ENCODE results near the gene ELAC2.

The ELAC2 gene, protein sequence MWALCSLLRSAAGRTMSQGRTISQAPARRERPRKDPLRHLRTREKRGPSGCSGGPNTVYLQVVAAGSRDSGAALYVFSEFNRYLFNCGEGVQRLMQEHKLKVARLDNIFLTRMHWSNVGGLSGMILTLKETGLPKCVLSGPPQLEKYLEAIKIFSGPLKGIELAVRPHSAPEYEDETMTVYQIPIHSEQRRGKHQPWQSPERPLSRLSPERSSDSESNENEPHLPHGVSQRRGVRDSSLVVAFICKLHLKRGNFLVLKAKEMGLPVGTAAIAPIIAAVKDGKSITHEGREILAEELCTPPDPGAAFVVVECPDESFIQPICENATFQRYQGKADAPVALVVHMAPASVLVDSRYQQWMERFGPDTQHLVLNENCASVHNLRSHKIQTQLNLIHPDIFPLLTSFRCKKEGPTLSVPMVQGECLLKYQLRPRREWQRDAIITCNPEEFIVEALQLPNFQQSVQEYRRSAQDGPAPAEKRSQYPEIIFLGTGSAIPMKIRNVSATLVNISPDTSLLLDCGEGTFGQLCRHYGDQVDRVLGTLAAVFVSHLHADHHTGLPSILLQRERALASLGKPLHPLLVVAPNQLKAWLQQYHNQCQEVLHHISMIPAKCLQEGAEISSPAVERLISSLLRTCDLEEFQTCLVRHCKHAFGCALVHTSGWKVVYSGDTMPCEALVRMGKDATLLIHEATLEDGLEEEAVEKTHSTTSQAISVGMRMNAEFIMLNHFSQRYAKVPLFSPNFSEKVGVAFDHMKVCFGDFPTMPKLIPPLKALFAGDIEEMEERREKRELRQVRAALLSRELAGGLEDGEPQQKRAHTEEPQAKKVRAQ

GRCh38 chr17:13017655-13018459 is at the start of gene ELAC2:
ELAC2 (minus strand) TSS chr17:13018027; CDS start chr17:13017947, 80 bp downstream.
- DNase-seq = peak; percentile 97

- DNase-seq = no peak
Observed at GRCh38 chr17:13065032-13065431, 47.2 kb upstream of the ELAC2 start.

- DNase-seq = no peak
Observed at GRCh38 chr17:13055131-13055530, 37.3 kb upstream of the ELAC2 start.

DNA sequence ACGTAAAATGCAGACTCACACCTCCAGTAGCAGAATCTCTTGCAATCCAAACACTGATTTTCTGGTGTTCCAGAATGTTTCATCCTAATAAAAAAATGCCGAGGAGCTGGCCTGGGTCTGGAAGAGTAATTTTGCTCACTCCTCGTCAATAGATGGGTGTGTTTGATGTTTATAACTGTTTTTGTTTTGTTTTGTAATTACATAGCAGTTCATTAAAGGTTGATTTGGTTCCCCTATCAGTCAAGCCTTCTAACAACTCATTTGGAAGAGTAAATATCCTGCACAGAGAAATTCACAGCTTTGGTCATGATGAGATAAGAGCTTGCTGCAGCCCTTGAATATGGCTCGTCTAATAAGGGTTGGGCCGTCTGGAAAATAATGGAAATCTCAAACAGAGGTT is 36.8 kb upstream of the ELAC2 start:
- no peak for DNase-seq

DNA sequence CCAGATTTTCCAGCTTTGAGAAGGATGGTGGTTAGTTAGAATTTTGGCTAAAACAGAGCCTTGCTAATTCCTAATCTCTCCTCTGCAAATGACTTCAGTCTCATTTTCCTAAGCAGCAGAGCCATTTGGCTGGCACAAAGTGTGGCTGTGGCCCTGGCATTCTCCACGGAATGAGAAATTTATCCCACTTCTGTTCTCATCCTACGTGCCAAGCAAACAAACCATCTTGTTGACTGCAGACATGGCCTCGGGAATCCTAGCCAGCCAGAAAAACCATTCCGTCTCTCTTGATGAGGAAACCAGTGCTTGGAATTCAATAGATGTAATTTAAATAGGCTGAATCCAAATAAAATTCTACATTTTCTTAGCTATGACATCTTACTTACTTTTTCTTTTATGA is 34.1 kb upstream of the ELAC2 start:
- no peak for DNase-seq

DNA sequence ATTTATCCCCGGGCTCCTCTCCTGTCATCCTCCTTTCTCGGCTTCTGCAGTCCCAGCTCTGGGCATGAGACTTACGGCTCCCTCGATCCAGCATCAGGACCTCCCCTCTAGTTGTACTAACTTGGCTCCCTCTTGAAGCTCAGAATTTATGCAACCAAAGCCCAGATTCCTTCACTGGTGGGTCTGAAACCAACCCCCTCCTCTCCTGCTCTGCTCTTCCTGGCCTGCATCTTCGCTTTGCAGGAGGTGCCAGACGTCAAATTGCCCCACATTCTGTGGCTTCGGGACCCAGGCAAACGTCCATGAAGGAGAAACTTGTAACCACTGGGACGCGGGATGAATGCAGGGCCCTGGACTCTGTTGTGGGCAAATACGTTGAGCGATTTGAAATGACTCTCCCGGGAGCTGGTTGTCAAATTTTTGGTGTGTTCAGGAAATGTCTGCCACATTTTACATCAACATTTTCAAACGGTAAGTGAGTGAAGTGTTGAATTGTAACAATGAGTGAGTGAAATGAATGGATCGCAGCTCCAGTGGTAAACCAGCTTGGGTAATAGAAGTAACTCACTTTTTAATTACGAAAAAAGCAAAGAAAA is 29.3 kb upstream of the ELAC2 start:
- DNase-seq = no peak

DNA sequence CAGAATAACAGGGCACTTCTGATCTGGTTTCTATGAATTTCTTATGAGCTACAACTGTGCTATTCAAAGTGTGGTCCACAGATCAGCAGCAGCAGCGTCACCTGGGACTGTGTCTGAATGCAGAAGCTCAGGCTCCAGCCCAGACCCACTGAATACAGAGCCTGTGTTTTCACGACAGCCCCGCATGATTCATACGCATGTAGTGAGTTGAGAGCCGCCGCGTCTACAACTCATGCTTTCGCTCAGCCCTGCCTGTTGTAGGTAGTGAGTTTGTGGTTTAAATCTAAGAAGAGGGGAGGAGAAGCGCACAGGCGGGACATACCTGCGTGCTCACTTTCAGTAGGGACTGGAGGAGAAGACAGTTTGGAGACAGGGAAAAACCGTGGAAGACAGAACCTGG is 28.5 kb upstream of the ELAC2 start:
- no peak for DNase-seq

DNA sequence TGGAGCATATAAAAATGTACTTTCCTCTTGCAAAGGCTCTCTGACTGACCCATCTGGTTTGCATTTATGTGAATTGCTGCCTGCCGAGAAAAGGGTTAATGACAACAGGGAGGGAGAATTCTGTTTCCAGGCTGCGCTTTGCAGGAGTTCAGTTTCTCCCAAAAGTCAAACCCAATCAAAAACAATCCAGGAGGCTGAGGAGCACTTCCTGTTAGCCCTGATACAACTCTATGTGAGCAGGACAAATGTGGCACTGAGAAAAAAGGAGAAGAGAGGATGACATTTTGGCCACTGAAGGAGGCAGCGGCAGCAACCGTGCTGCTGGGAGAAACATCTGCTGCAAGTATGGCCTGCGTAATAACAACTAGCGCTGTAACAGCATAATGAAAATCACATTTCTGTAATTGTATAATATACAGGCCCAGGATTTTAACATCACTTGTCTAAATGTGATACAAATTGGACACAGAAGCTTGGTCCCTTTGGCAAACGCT is 26.8 kb upstream of the ELAC2 start:
- DNase-seq = no peak

DNA sequence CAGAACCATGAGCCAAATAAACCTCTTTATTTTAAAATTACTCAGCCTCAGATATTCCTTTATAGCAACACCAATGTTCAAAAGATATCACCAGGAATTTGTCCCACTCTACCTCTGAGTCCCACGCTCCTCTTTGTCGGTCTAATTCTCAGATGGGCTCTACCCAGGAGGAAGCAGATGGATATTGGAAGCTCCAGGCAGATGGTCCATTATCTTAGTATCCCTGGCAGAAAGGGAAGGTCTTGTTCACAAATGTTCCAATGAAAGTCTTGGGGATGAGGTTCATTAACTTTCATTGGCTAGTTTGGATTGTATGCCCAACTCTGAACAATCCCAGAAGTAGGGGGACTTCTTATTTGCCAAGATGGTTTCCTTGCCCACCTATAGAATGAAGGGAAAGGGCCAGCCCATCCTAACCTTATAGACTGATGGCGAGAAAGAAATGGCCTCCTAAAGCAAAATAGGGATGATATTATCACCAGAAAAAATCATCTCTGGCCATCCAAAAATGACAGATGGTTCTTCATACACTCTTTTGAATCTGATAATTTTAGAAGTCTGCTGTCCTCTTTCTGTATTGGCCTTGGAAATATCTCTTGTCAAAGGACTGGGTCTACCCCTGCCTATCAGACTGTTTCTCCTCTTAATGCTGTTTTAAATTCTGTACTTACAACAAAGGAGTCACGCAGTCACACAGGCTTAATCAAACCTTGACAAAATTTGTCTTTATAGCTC is 21.3 kb upstream of the ELAC2 start:
- no peak for DNase-seq

DNA sequence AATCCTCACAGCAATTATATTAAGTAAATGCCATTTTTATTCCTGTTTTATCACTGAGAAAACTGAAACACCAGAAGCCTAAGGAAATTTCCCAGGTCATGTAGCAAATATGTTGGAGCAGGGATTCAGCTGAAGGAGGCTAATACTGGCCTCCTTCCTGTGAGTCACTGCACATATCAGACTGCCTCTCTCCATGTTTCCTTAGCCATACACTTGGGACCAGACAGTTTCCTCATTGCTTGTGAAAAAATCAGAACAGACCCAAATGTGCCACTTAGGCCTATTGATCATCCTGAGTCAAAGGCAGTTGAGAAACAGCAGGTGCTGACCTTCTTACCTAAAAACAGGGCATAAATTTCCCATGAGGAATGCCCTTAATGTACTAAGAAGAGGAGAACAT is 18.9 kb upstream of the ELAC2 start:
- no peak for DNase-seq

DNA sequence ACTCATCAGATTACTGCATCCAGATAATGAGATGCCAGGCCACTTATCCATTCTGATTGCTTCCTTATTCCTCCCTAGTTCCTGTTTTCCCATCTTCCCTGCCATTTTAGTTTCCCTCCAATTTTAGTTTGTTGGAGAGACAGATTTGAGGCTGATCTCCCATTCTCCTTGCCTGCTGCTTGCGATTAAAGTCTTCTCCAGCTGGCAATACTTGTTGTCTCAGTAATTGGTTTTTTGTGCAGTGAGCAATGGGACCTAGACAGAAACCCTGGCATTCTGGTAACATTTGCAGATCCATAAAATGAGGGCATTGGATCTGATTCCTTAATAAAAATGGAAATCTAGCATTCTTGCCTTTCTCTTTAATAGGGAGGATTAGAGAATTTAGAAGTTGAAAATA is 17.6 kb upstream of the ELAC2 start:
- DNase-seq = no peak

- peak; percentile 17 for DNase-seq
Observed at GRCh38 chr17:13031718-13032350, 14.0 kb upstream of the ELAC2 start.

DNA sequence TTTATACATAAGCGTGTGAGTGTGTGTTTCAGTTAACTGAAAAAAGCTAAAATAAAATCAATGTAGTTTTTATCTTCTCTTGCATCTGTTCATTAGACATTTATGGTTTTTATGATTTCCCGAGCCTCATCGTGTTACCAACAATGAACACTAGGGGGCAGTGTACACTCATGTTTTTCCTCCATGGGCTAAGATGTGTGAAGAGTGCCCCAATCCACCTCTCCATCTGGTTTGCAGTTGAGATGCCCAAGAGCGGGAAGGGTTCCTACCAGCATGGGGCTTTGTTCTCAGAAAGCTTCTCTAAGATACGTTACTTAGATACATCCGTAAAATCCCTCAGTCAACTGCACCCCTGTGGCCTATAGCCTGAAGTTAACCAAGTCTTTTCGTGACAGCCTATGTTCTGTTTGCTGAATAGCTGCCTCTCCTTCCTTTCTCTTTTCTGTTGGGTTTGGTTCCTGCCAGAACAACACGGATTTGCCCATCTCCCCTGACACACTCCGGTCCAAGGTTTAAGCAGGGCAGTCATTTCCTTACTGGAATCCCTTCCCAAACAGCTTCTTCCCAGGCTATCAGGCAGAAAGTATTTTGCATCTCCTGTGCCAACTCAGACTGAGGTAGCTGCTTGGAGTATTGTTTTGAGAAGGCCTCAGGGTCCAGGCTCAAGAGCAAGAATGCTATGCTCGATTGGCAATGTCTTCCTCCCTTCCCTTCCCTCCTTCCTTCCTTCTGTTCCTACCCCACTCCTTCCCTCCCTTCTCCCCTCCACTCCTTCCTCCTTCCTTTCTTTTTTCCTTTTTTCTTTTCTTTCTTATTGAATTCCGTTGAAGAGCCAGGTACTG is 12.9 kb upstream of the ELAC2 start:
- no peak for DNase-seq

DNA sequence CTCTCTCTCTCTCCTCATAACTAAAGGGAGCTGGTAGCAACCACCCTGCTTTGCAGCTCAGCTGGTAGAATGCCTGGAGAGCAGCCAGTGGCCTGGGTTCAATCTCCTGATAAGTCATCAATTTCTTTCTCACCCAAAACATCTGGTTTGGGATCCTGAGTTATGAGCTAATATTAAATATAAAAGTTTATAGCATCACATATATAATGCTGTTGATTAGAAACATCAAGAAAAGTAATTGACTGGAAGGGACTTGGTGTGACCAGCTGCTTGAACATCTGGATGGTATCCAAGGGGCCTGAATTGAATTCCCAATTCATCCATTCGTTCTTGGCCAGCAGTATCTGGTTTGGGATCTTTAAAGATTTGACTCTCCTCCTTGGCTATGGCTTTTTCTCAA is 12.2 kb upstream of the ELAC2 start:
- no peak for DNase-seq

GRCh38 chr17:13029340-13029739 is 11.5 kb upstream of the ELAC2 start:
- no peak for DNase-seq

- DNase-seq = no peak
Observed at GRCh38 chr17:13027246-13027645, 9.4 kb upstream of the ELAC2 start.

DNA sequence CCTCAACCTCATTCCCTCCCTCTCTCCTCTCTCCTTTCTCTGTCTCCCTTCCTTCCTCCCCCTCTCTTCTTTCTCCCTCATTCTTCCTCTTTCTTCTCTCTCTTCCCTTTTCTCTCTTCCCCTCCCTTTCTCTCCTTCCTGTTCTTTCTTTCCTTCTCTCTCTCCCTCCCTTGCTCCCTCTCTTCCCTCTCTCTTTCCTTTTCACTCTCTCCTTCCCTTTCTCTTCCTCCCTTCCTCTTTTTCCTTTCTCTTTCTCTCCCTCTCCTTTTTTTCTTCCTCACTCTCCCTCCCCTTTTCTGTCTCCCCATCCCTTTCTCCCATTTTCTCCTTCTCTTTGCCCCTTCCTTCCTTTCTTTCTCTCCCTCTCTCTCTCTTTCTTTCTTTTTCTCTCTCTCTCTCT is 7.9 kb upstream of the ELAC2 start:
- DNase-seq = no peak

GRCh38 chr17:13025258-13025627 is 7.4 kb upstream of the ELAC2 start:
- DNase-seq = no peak

- peak; percentile 66 for DNase-seq
Observed at GRCh38 chr17:13024526-13025257, 6.9 kb upstream of the ELAC2 start.

DNA sequence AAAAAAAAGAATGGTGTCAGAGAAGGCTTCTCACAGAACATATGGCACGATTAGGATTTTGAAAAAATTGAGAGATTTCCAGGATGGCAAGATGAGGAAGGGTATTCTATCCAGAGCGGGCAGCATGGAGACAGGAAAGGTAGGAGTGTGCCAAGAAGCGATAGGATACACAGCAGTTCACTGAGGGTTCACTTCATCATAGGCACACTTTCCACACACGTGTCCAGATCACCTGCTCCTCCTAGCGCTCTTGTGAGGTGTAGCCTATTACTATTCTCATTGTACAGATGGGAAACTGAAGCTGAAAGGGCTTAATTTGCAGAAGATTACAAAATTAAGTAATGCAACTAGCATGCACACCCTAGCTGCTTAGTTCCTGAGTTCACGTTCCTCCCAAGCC is 6.2 kb upstream of the ELAC2 start:
- peak; percentile 54 for DNase-seq
